ENCODE measurements around the gene PCDHGA8. TPM values are rescaled to one million over a fixed set of nuclear protein-coding genes. Genes with fewer than 3 reads are reported as not detected.
"Not testable (repeated sequence)": the region's sequence is repeated elsewhere in the genome, so short reads cannot be mapped to it uniquely, and the experiment has no call there.

The PCDHGA8 gene
- total and polyA plus RNA-seq, 4 donors: 0.13 to 6.8 (median 1.8) TPM

DNA sequence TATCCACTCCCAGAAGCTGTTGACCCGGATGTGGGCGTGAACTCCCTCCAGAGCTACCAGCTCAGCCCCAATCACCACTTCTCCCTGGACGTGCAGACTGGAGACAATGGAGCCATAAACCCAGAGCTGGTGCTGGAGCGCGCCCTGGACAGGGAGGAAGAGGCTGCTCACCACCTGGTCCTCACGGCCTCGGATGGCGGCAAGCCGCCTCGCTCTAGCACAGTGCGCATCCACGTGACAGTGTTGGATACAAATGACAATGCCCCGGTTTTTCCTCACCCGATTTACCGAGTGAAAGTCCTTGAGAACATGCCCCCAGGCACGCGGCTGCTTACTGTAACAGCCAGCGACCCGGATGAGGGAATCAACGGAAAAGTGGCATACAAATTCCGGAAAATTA lies 834 bp downstream of the PCDHGA8 start:
- H3K27ac ChIP-seq (ENCODE audit: low read depth in 1 of 2, low read length in 2 of 2): no peak overlapping the region
- no peak overlapping the region for H3K4me3 ChIP-seq (ENCODE audit: low read length in 2 of 2)
- H3K9me3 ChIP-seq (ENCODE audit: control insufficient read depth, low read length): peaks cover 34% of the 10 kb centered on the region
- WGBS, 2 donors: 33 to 35% methylated on average over 21 of the region's 21 CpGs
- H3K4me1 ChIP-seq (ENCODE audit: control insufficient read depth in 1 of 2, insufficient read depth in 2 of 2, low read length in 2 of 2): no peaks in the 10 kb centered on the region
- H3K36me3 ChIP-seq (ENCODE audit: control insufficient read depth in 1 of 2, insufficient read depth in 2 of 2, low read length in 1 of 2): no peaks in the 10 kb centered on the region
- no peaks in the 10 kb centered on the region for H3K27me3 ChIP-seq (ENCODE audit: control insufficient read depth in 1 of 2, insufficient read depth in 2 of 2, low read length in 1 of 2)
- DNase-seq (no peak), ATAC-seq (ENCODE audit: low FRiP score) (no peak)
- intact Hi-C loops (cut with DNase I): no loop called here

- H3K27ac ChIP-seq (ENCODE audit: low read depth in 1 of 2, low read length in 2 of 2); H3K4me1 ChIP-seq (ENCODE audit: control insufficient read depth in 1 of 2, insufficient read depth in 2 of 2, low read length in 2 of 2); H3K4me3 ChIP-seq (ENCODE audit: low read length in 2 of 2); H3K27me3 ChIP-seq (ENCODE audit: control insufficient read depth in 1 of 2, insufficient read depth in 2 of 2, low read length in 1 of 2); ATAC-seq (ENCODE audit: low FRiP score); H3K36me3 ChIP-seq (ENCODE audit: control insufficient read depth in 1 of 2, insufficient read depth in 2 of 2, low read length in 1 of 2); intact Hi-C loops (cut with DNase I): not testable (repeated sequence)
- peaks cover 30% of the 10 kb centered on the region for H3K9me3 ChIP-seq (ENCODE audit: control insufficient read depth, low read length)
- 27 to 32% methylated on average over 40 to 46 of the region's 53 CpGs for WGBS, 2 donors
- peak in 1 of 2 donors; percentile 56 for DNase-seq
These were observed 2.2 kb downstream of the PCDHGA8 start for GRCh38 chr5:141394401-141395187.

DNA sequence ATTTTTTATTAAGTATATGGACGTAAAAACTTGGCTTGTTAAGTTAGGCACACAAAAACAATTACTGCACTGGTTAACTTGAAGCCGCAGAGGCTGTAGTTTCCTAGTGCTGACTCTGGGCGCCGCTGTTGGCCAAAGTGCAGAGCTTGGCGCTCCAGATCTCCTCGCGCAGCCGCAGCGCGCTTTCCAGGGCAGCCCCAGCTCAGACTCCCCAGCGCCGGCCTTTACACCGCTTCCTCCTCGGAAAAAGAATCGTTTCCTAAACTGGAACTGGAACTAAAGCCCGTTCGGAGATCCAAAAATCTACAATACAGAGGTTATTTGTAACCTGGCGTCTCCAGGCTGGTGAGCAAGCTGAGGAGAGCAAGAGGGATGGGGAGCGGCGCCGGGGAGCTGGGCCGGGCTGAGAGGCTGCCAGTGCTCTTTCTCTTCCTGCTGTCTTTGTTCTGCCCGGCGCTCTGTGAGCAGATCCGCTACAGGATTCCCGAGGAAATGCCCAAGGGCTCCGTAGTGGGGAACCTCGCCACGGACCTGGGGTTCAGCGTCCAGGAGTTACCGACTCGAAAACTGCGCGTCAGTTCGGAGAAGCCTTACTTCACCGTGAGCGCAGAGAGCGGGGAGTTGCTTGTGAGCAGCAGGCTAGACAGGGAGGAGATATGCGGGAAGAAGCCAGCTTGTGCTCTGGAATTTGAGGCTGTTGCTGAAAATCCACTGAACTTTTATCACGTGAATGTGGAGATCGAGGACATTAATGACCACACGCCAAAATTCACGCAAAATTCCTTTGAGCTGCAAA lies 5.5 kb downstream of the PCDHGA8 start, which contains the start of gene PCDHGB5:
TSS of gene PCDHGB5 (plus strand) at position 192 of the 796 bp plus-strand sequence. CDS start at position 373, 181 bp downstream.
- DNase-seq: peak in 1 of 2 donors; percentile 70
- peaks cover 31% of the 10 kb centered on the region for H3K9me3 ChIP-seq (ENCODE audit: control insufficient read depth, low read length)
- H3K4me1 ChIP-seq (ENCODE audit: control insufficient read depth in 1 of 2, insufficient read depth in 2 of 2, low read length in 2 of 2); intact Hi-C loops (cut with DNase I); H3K27me3 ChIP-seq (ENCODE audit: control insufficient read depth in 1 of 2, insufficient read depth in 2 of 2, low read length in 1 of 2); H3K27ac ChIP-seq (ENCODE audit: low read depth in 1 of 2, low read length in 2 of 2); H3K4me3 ChIP-seq (ENCODE audit: low read length in 2 of 2); H3K36me3 ChIP-seq (ENCODE audit: control insufficient read depth in 1 of 2, insufficient read depth in 2 of 2, low read length in 1 of 2): not testable (repeated sequence)
- WGBS, 2 donors: 7 to 8% methylated on average over 20 to 25 of the region's 43 CpGs
- ATAC-seq (ENCODE audit: low FRiP score): peak; percentile 74

- Histone ChIP-seq H3K36me3 (ENCODE audit: control insufficient read depth in 1 of 2, insufficient read depth in 2 of 2, low read length in 1 of 2) (no peaks in the 10 kb centered on the region), H3K9me3 (ENCODE audit: control insufficient read depth, low read length) (peaks cover 31% of the 10 kb centered on the region), H3K27me3 (ENCODE audit: control insufficient read depth in 1 of 2, insufficient read depth in 2 of 2, low read length in 1 of 2) (no peaks in the 10 kb centered on the region), H3K4me3 (ENCODE audit: low read length in 2 of 2) (no peak overlapping the region), H3K4me1 (ENCODE audit: control insufficient read depth in 1 of 2, insufficient read depth in 2 of 2, low read length in 2 of 2) (no peaks in the 10 kb centered on the region), H3K27ac (ENCODE audit: low read depth in 1 of 2, low read length in 2 of 2) (no peak overlapping the region)
- 20 to 24% methylated on average over 15 of the region's 15 CpGs for WGBS, 2 donors
- no peak for DNase-seq
- intact Hi-C loops (cut with DNase I): no loop called here
- no peak for ATAC-seq (ENCODE audit: low FRiP score)
These were observed 6.2 kb downstream of the PCDHGA8 start for GRCh38 chr5:141398608-141399007.

GRCh38 chr5:141399555-141400258 lies 7.3 kb downstream of the PCDHGA8 start:
- Histone ChIP-seq H3K36me3 (ENCODE audit: control insufficient read depth in 1 of 2, insufficient read depth in 2 of 2, low read length in 1 of 2) (no peaks in the 10 kb centered on the region), H3K27ac (ENCODE audit: low read depth in 1 of 2, low read length in 2 of 2) (no peak overlapping the region), H3K27me3 (ENCODE audit: control insufficient read depth in 1 of 2, insufficient read depth in 2 of 2, low read length in 1 of 2) (no peaks in the 10 kb centered on the region), H3K4me3 (ENCODE audit: low read length in 2 of 2) (no peak overlapping the region), H3K4me1 (ENCODE audit: control insufficient read depth in 1 of 2, insufficient read depth in 2 of 2, low read length in 2 of 2) (no peaks in the 10 kb centered on the region), H3K9me3 (ENCODE audit: control insufficient read depth, low read length) (peaks cover 31% of the 10 kb centered on the region)
- ATAC-seq (ENCODE audit: low FRiP score): no peak
- intact Hi-C loops (cut with DNase I): no loop called here
- peak in 1 of 2 donors; percentile 70 for DNase-seq
- 15 to 24% methylated on average over 61 of the region's 61 CpGs for WGBS, 2 donors

DNA sequence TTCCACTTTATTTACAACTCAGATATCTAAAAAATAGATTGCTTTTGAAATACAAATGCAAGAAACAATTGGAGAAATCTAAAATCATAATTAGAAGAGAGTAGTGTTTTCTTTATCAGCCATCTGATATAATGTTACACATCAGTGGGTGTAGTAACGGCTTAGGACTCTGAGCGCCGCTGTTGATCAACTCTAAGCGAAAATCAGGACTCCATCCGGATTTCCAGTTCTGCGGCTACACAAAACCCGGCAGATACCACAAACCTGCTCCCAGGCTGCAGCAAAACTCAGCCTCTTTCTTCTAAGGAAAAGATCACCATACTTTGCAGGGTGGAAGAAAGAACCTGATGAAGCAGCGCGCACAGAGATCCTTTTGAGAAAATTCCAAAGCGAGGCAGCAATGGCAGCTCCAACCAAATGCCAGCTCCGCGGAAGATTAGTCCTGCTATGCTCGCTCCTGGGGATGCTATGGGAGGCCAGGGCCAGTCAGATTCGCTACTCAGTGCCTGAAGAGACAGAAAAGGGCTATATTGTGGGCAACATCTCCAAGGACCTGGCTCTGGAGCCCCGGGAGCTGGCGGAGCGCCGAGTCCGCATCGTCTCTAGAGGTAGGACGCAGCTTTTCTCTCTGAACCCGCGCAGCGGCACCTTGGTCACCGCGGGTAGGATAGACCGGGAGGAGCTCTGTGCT lies 10.3 kb downstream of the PCDHGA8 start, which contains the start of gene PCDHGA9:
TSS of gene PCDHGA9 (plus strand) at position 226 of the 691 bp plus-strand sequence. CDS start at position 401, 175 bp downstream.
- Histone ChIP-seq H3K4me1 (ENCODE audit: control insufficient read depth in 1 of 2, insufficient read depth in 2 of 2, low read length in 2 of 2) (no peaks in the 10 kb centered on the region), H3K27me3 (ENCODE audit: control insufficient read depth in 1 of 2, insufficient read depth in 2 of 2, low read length in 1 of 2) (no peaks in the 10 kb centered on the region), H3K9me3 (ENCODE audit: control insufficient read depth, low read length) (peaks cover 35% of the 10 kb centered on the region), H3K36me3 (ENCODE audit: control insufficient read depth in 1 of 2, insufficient read depth in 2 of 2, low read length in 1 of 2) (no peaks in the 10 kb centered on the region), H3K4me3 (ENCODE audit: low read length in 2 of 2) (no peak within 1 kb of the TSS), H3K27ac (ENCODE audit: low read depth in 1 of 2, low read length in 2 of 2) (no peak within 1 kb of the TSS)
- 14 to 15% methylated on average over 27 of the region's 27 CpGs for WGBS, 2 donors
- ATAC-seq (ENCODE audit: low FRiP score) (no peak), DNase-seq (peak in 1 of 2 donors; percentile 68)
- intact Hi-C loops (cut with DNase I): no loop called here

GRCh38 chr5:141403387-141403786 lies 11.0 kb downstream of the PCDHGA8 start:
- Histone ChIP-seq H3K9me3 (ENCODE audit: control insufficient read depth, low read length) (peaks cover 39% of the 10 kb centered on the region), H3K36me3 (ENCODE audit: control insufficient read depth in 1 of 2, insufficient read depth in 2 of 2, low read length in 1 of 2) (no peaks in the 10 kb centered on the region), H3K4me1 (ENCODE audit: control insufficient read depth in 1 of 2, insufficient read depth in 2 of 2, low read length in 2 of 2) (no peaks in the 10 kb centered on the region), H3K4me3 (ENCODE audit: low read length in 2 of 2) (no peak overlapping the region), H3K27me3 (ENCODE audit: control insufficient read depth in 1 of 2, insufficient read depth in 2 of 2, low read length in 1 of 2) (no peaks in the 10 kb centered on the region), H3K27ac (ENCODE audit: low read depth in 1 of 2, low read length in 2 of 2) (no peak overlapping the region)
- intact Hi-C loops (cut with DNase I): no loop called here
- 20 to 26% methylated on average over 22 of the region's 22 CpGs for WGBS, 2 donors
- DNase-seq: no peak
- ATAC-seq (ENCODE audit: low FRiP score): no peak

Data from aorta (tissue), 5 donors.